Activated CD4-positive, CD25-positive, alpha-beta regulatory T cell treated with anti-CD3 and anti-CD28 coated beads, Interleukin-2, amount 50 U/mL, for 72 hours (primary cell): ENCODE measurements around the gene CELSR2.
"Not testable (repeated sequence)": the region's sequence is repeated elsewhere in the genome, so short reads cannot be mapped to it uniquely, and the experiment has no call there.

ENCODE experiments used
- DNase-seq: peaks from one replicate; pipeline ENCODE4 v3.0.0; 2021

The CELSR2 gene

DNA sequence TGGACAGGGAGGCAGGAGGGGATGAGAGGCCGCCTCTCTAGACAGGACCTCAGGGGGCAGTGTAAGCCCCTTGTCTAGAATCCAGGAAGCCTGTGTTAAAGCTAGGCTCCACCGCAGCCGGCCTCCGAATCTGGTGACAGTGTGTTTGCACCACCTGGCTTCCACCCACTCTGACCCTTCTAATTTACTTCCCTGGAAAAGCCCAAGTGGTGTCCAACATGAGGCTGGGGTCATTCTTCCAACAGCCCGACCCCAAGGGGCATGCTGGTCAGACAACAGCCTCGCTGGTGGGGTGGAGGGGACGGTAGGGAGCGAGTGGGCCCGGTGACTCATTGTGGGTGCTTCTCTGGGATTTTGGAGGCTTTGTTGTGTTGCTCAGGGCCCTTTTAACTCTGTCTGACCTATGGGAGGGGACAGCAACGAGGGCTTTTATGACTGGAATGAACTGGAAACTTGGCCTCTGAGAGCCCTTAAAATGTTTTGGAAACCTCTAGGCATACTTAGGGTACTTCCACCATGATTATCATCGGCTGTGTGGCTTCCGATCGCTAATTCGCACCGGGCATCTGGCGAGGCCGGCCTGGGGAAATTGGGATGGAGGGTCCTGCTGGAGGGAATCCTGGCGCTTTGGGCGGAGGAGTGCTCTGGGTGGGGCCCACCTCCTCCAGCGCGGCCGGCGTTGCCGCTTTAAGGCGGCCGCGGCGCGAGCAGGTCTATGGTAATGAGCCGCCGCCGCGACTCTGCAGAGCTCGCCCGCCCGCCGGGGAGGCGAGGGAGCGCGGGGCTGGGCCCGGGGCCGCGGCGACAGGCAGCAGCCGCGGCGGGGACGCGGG lies at the start of gene CELSR2:
TSS of gene CELSR2 (plus strand) at position 743 of the 833 bp plus-strand sequence. CDS start 541 bp downstream, outside the sequence.
- DNase-seq, result peak; percentile 47

DNA sequence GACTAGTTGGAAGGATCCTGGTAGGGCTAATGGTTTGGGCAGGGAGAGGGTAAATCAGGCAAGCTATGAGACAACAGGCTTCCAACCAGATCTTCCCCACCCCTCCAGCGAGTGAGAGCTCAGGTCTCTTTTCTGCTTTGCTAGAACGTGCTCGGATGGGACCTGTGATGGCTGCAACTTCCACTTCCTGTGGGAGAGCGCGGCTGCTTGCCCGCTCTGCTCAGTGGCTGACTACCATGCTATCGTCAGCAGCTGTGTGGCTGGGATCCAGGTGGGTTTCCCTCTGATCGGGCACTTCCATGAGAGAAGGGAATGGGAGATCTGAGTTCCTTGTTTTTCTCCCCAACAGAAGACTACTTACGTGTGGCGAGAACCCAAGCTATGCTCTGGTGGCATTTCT lies 49.6 kb upstream of the CELSR2 start:
- no peak for DNase-seq

- no peak for DNase-seq
Observed at GRCh38 chr1:109201123-109201703, 48.1 kb upstream of the CELSR2 start.

- no peak for DNase-seq
Observed at GRCh38 chr1:109204484-109204883, 44.9 kb upstream of the CELSR2 start.

GRCh38 chr1:109206339-109206738 lies 43.0 kb upstream of the CELSR2 start:
- DNase-seq, result no peak

DNA sequence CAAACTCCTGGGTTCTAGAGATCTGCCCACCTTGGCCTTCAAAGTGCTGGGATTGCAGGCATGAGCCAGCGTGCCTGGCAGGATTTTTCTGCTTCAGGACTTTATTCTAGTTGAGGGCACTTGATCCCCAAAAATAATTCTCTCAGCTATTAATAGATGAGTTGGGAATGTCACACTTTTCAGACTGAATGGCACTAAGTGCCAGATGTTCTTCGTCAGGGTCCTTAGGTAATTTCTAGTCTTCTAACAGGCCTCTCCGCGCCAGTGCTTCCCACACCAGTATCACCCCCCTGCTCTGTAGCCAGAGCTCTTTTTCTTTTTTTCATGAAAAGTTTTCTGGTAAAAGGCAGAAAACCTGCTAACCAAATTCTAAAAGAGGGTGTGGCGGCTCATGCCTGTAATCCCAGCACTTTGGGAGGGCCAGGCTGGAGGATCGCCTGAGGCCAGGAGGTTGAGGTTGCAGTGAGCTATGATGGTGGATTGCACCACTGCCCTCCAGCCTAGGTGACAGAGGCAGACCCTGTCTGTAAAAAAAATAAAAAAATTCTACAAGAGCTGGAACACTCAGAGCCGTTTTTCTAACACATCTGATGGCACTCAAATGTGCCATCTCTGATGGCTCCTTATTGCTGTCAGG lies 41.8 kb upstream of the CELSR2 start:
- DNase-seq, result no peak

GRCh38 chr1:109208394-109208793 lies 40.9 kb upstream of the CELSR2 start:
- DNase-seq, result no peak

GRCh38 chr1:109208836-109209463 lies 40.4 kb upstream of the CELSR2 start:
- no peak for DNase-seq

- no peak for DNase-seq
Observed at GRCh38 chr1:109210058-109210457, 39.3 kb upstream of the CELSR2 start.

GRCh38 chr1:109213345-109213823 lies 36.0 kb upstream of the CELSR2 start:
- DNase-seq, result no peak

DNA sequence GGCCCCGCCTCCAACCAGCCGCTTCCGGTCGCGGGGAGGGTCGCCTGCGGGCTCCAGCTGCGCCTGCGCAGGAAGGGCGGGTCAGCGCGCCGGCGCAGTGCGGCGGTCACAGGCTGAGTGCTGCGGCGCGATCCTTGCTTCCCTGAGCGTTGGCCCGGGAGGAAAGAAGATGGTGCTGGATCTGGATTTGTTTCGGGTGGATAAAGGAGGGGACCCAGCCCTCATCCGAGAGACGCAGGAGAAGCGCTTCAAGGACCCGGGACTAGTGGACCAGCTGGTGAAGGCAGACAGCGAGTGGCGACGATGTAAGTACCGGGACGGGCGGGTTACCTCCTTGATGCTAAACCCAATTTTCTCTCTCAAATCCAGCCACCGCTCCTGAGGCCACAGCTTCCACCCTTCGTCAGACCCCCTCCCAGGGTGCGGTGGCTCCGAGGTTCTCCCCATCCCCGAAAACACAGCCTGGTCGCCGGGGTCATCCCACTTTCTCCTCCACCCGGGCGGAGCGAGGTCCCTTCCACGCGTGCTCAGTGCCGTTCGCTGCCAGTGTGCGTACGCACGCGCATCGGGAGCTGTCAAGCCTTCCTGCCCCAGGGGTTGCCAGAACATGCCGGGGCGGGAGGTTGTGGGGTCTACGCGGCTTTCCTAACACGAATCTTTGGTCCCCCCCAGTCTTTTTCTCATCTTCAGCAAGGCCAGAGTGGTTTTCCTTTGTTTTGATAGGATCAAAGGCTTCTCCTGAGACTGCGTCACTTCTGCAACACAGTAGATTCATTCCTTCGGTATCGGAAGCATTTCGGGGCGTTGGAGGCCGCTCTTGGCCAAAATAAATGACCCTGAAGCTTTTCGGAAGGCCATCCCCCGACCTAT lies 35.3 kb upstream of the CELSR2 start, which contains the start of gene SARS1:
TSS of gene SARS1 (plus strand) at position 95 of the 870 bp plus-strand sequence. CDS start at position 170, 75 bp downstream.
- DNase-seq, result peak; percentile 91

DNA sequence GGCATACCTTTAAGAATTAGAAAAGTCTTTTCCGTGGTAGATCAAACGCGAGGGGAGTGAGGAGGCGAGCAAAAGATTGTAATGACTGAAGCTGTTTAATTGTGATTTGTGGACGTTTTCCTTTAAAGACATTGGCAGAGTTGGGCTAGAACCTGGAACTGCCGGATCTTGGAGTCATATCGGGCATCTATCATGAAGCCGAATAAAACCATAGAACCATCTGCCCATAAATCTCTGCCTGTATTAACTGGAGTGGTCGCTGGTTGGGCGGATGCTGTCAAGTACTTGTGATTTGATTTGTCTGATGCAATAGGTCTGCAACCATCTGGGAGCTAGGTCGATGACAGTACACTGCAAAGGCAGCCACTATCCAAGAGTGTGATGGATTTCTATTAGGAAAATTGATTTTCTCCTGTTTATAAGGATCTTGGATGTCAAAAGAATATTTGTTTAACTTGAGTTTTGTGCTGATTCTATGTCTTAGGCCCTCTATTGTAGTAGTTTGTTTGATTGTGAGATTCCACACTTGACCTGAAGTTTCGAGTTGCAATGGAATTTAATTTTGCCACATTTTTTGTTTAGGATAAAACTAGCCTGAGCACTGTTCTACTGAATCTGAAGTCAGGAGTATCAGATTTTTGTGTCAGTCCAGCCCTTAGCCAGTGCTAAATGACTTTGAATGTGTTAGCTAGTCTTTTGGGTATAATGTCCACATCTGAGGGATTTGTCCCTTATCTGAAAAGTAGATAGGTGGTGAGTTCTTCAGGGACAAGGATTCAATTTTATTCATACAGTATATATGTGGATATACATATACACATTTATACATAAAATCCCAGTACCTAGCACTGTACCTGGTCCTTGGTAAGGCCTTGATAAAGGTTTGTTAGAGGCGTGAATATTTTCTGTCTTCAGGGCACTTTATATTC lies 34.4 kb upstream of the CELSR2 start:
- no peak for DNase-seq

- DNase-seq, result no peak
Observed at GRCh38 chr1:109216662-109217061, 32.7 kb upstream of the CELSR2 start.

GRCh38 chr1:109218516-109218915 lies 30.8 kb upstream of the CELSR2 start:
- no peak for DNase-seq

DNA sequence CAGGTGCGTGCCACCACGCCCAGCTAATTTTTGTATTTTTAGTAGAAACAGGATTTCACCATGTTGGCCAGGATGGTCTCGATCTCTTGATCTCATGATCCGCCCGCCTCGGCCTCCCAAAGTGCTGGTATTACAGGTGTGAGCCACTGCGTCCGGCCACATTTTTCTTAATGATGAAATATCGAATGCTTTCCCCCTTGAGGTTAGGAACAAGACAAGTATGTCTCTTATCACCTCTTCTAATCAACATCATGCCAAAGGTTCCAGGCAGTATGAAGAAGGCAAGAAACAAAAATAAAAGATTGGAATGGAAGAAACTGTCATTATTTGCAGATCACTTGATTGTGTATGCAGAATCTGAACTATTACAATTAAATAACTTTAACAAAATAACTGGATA lies 28.1 kb upstream of the CELSR2 start:
- DNase-seq, result not testable (repeated sequence)

DNA sequence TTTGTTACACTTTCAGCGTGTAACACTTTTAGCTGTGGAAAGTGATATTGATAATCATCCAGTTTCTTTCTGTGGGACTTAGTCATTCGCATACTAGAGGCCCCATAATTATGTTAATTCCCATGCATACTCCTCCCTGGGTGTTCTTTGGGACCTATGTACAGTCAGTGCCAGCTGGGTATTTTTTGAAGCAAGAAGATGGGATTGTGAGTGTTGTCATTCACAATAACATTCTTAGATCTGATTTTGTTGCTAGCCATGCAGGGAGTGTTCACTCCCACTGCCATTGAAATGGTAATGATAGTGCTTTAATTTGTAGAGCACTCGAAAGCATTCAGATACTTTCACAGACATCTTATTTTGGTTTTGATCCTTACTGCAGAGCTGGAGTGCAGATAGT lies 24.0 kb upstream of the CELSR2 start:
- DNase-seq, result no peak

DNA sequence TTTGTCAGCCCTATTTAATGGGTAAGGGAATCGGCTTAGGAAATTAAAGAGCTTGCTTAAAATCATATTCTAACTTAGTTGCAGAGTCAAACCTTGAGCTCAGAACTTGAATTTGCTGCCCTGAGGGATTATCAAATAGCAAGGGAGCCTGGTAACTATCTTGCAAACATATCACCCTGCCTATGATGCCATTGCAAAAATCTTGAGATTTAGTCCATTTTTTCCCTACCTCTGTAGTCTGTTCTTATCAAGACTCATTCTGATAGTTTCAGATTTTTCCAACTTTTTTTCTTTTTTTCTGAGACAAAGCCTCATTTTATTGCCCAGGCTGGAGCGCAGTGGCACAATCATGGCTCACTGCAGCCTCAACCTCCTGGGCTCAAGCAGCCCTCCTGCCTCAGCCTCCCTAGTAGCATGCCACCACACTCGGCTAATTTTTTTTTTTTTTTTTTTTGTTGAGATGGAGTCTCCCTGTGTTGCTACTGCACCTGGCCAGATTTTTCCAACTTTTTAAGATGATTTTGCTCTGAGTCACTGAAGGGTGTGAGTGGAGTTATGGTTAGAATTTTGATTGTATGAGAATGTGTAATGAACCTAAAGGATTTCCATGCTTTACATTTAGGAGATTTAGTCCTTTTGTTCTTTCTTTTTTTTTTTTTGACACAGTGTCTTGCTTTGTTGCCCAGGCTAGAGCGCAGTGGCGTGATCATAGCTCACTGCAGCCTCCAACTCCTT lies 23.5 kb upstream of the CELSR2 start:
- no peak for DNase-seq

DNA sequence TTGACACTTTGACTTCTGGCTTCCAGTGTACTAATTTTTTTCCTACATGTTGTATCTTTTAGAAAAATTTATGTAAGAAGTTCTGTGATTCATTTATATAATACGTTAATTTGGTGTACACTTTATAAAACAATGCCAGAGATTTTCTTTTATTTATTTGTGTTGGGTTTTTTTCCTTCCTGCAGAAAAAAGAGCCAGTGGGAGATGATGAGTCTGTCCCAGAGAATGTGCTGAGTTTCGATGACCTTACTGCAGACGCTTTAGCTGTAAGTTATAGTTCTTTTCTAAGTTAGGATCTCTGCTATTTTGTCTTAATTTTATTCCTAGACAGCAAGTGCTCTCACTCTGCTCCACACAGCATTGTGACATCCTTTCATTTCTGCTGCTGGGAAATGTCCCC lies 21.2 kb upstream of the CELSR2 start:
- DNase-seq, result no peak

DNA sequence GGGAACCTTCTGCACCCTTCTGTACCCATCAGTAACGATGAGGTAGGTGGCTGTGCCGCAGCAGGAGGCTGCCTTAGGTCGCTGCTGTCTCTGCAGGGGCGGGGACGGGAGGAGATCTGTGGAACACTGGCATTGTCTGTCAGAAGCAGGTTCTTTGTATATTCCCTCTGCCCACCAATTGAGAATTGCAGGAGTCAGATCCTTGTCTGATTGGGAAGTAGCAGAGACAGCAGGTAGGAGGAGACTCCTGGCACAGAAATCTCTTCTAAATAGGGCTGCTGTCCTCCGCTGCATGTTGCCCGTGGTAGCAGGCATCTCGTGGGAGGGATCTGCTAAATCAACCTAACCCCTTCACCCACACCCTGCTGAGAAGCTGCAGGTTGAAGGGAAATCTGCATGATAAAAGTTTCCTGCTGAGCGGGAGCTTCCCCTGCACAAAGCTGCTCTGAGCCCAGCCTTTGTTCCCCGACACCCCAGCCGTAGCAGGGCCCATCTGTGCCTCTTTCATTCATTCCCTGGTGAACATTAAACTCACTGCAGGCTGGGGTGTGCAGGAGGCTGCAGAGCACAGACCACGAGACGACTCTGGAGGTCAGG lies 19.7 kb upstream of the CELSR2 start:
- no peak for DNase-seq

DNA sequence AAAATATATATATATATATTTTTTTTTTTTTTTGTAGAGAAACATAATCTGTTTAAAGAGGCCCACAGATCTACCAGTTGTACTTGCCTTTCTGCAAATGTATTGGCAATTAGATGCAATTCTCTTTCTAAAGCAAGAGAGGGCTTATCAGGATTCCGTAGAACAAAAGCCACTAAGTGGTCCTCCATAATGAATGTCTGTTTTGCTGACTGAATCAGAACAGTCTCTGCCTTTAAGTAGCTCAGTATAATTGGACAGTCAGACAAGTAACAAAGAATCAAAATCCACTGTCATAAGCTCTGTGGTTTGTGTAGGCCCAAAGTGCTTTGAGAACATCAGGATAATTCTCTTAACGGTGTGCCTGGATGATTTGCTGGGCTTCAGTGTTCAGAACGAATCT lies 18.3 kb upstream of the CELSR2 start:
- DNase-seq, result no peak
